GM19468 (cell line): ENCODE measurements around the gene AZU1.
"Not testable (repeated sequence)": the region's sequence is repeated elsewhere in the genome, so short reads cannot be mapped to it uniquely, and the experiment has no call there.

ENCODE experiments used
- ATAC-seq: cut with Tn5 transposase; IDR thresholded peaks from one replicate; pipeline ENCODE4 v1.9.1; 2021; ENCODE audit warnings: mild to moderate bottlenecking, moderate library complexity, moderate number of reproducible peaks; ENCODE audit not compliant: unreplicated experiment; ENCODE audit errors: extremely low read depth

The AZU1 gene

GRCh38 chr19:807627-808422 is 19.8 kb upstream of the AZU1 start:
- no peak for ATAC-seq

GRCh38 chr19:808423-808775 is 19.2 kb upstream of the AZU1 start:
- ATAC-seq, result no peak

- ATAC-seq, result no peak
These were observed 17.4 kb upstream of the AZU1 start for GRCh38 chr19:810077-810855.

- no peak for ATAC-seq
These were observed 16.7 kb upstream of the AZU1 start for GRCh38 chr19:810883-811489.

GRCh38 chr19:811506-812048 is 16.1 kb upstream of the AZU1 start:
- no peak for ATAC-seq

GRCh38 chr19:812049-812746 is 15.4 kb upstream of the AZU1 start:
- no peak for ATAC-seq

- no peak for ATAC-seq
These were observed 14.9 kb upstream of the AZU1 start for GRCh38 chr19:812747-813218.

GRCh38 chr19:813219-814151 is 14.2 kb upstream of the AZU1 start:
- ATAC-seq, result no peak

- no peak for ATAC-seq
These were observed 13.2 kb upstream of the AZU1 start for GRCh38 chr19:814152-815078.

GRCh38 chr19:815079-815774 is 12.4 kb upstream of the AZU1 start:
- ATAC-seq, result no peak

GRCh38 chr19:815775-816499 is 11.7 kb upstream of the AZU1 start:
- ATAC-seq, result no peak

- no peak for ATAC-seq
These were observed 11.2 kb upstream of the AZU1 start for GRCh38 chr19:816500-816857.

GRCh38 chr19:820212-820611 is 7.4 kb upstream of the AZU1 start:
- ATAC-seq, result not testable (repeated sequence)

- no peak for ATAC-seq
These were observed 6.3 kb upstream of the AZU1 start for GRCh38 chr19:821231-821824.

GRCh38 chr19:821825-822503 is 5.7 kb upstream of the AZU1 start, which contains the start of gene PLPPR3:
Gene PLPPR3 (minus strand): TSS chr19:821955. CDS start chr19:821559, 396 bp downstream.
- no peak for ATAC-seq

- no peak for ATAC-seq
These were observed 4.0 kb upstream of the AZU1 start for GRCh38 chr19:823565-824121.
